Suprapubic skin (tissue), 4 donors: ENCODE results near the gene APEH. TPM values are rescaled to one million over a fixed set of nuclear protein-coding genes. Genes with fewer than 3 reads are reported as not detected.

ENCODE experiments used
- DNase-seq, 2 donors: peaks; one replicate each; pipeline ENCODE4 v3.0.0-alpha.2; 2019; ENCODE audit warnings: low spot score in 2 of 2
- H3K27ac ChIP-seq: fragments of 200-600 bp; sonication (generic); one replicate; pipeline ENCODE4 v1.5.1; 2019
- H3K27me3 ChIP-seq: fragments of 200-600 bp; sonication (generic); one replicate; pipeline ENCODE4 v1.5.1; 2019
- H3K36me3 ChIP-seq: fragments of 200-600 bp; sonication (generic); one replicate; pipeline ENCODE4 v1.5.1; 2019
- H3K4me1 ChIP-seq: fragments of 200-600 bp; sonication (generic); one replicate; pipeline ENCODE4 v1.5.1; 2019
- H3K4me3 ChIP-seq: fragments of 200-600 bp; sonication (generic); one replicate; pipeline ENCODE4 v1.5.1; 2019; ENCODE audit warnings: mild to moderate bottlenecking
- H3K9me3 ChIP-seq: fragments of 200-600 bp; sonication (generic); one replicate; pipeline ENCODE4 v1.5.1; 2019
- EP300 ChIP-seq: sonication (generic); formaldehyde crosslinking; IDR thresholded peaks from one replicate; pipeline ENCODE4 v1.6.1; 2017; ENCODE audit warnings: antibody characterized with exemption
- POLR2A ChIP-seq, 2 donors: fragments of 450-650 bp; IDR thresholded peaks; one replicate each; pipeline ENCODE4 v1.6.1; 2017; ENCODE audit warnings: antibody characterized with exemption in 2 of 2, mild to moderate bottlenecking in 2 of 2, moderate library complexity in 2 of 2
- POLR2AphosphoS5 ChIP-seq, 3 donors: sonication (generic); formaldehyde crosslinking; IDR thresholded peaks; one replicate each; pipeline ENCODE4 v1.6.1; 2017; ENCODE audit warnings: antibody characterized with exemption in 3 of 3
- WGBS: methylation state at CpG from one replicate; pipeline ENCODE4 v1.1.5; 2018; 5-methylcytosine and 5-hydroxymethylcytosine counted together
- total RNA-seq, 4 donors: library from RNA; depleted of rRNA; stranded (reverse); fragments of >200 nt; gene quantifications; one replicate each; pipeline ENCODE4 v1.1.0, GENCODE V29; 2016
- TF ChIP-seq, protein P1 (sequence below), 2 donors: fragments of 200-600 bp in 1 of 2; fragments of 450-650 bp in 1 of 2; sonication (generic) in 1 of 2; IDR thresholded peaks; one replicate each; pipeline ENCODE4 v1.5.1; 2016 to 2019; ENCODE audit warnings: antibody characterized with exemption in 2 of 2, mild to moderate bottlenecking in 1 of 2, moderate library complexity in 1 of 2

The APEH gene
- total RNA-seq, 4 donors from 2014 or later: 81.8 to 103 (median 91.2) TPM

GRCh38 chr3:49667701-49668413 lies 6.3 kb upstream of the APEH start:
- no peaks in the 10 kb centered on the region for H3K36me3 ChIP-seq
- H3K27me3 ChIP-seq: no peaks in the 10 kb centered on the region
- 82% methylated on average over 23 of the region's 25 CpGs for WGBS
- no peaks in the 10 kb centered on the region for H3K9me3 ChIP-seq
- no peak for DNase-seq
- H3K4me1 ChIP-seq: no peaks in the 10 kb centered on the region
- no peak overlapping the region for H3K27ac ChIP-seq
- TF ChIP-seq, protein P1, sequence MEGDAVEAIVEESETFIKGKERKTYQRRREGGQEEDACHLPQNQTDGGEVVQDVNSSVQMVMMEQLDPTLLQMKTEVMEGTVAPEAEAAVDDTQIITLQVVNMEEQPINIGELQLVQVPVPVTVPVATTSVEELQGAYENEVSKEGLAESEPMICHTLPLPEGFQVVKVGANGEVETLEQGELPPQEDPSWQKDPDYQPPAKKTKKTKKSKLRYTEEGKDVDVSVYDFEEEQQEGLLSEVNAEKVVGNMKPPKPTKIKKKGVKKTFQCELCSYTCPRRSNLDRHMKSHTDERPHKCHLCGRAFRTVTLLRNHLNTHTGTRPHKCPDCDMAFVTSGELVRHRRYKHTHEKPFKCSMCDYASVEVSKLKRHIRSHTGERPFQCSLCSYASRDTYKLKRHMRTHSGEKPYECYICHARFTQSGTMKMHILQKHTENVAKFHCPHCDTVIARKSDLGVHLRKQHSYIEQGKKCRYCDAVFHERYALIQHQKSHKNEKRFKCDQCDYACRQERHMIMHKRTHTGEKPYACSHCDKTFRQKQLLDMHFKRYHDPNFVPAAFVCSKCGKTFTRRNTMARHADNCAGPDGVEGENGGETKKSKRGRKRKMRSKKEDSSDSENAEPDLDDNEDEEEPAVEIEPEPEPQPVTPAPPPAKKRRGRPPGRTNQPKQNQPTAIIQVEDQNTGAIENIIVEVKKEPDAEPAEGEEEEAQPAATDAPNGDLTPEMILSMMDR (IDR thresholded peaks at IDR 0.05): no peak
- TF ChIP-seq POLR2AphosphoS5 (IDR thresholded peaks at IDR 0.05) (no peak), POLR2A (IDR thresholded peaks at IDR 0.05) (no peak), EP300 (no peak)
- H3K4me3 ChIP-seq: no peak overlapping the region

- Histone ChIP-seq H3K4me1 (peaks cover 4% of the 10 kb centered on the region), H3K36me3 (no peaks in the 10 kb centered on the region), H3K9me3 (no peaks in the 10 kb centered on the region), H3K27ac (no peak overlapping the region), H3K27me3 (no peaks in the 10 kb centered on the region), H3K4me3 (no peak overlapping the region)
- no peak for DNase-seq
- TF ChIP-seq POLR2A (IDR thresholded peaks at IDR 0.05) (no peak), POLR2AphosphoS5 (IDR thresholded peaks at IDR 0.05) (no peak), EP300 (no peak)
- TF ChIP-seq, protein P1 (IDR thresholded peaks at IDR 0.05): no peak
- 20% methylated on average over 5 of the region's 5 CpGs for WGBS
These were observed 5.7 kb upstream of the APEH start for GRCh38 chr3:49668414-49668797.

GRCh38 chr3:49668861-49669260 lies 5.3 kb upstream of the APEH start:
- WGBS: 44% methylated on average over 5 of the region's 5 CpGs
- Histone ChIP-seq H3K4me3 (no peak overlapping the region), H3K36me3 (no peaks in the 10 kb centered on the region), H3K27ac (no peak overlapping the region), H3K27me3 (no peaks in the 10 kb centered on the region), H3K9me3 (no peaks in the 10 kb centered on the region), H3K4me1 (peaks cover 7% of the 10 kb centered on the region)
- DNase-seq: no peak
- TF ChIP-seq, protein P1 (IDR thresholded peaks at IDR 0.05): no peak
- TF ChIP-seq POLR2A (IDR thresholded peaks at IDR 0.05) (no peak), POLR2AphosphoS5 (IDR thresholded peaks at IDR 0.05) (no peak), EP300 (no peak)

DNA sequence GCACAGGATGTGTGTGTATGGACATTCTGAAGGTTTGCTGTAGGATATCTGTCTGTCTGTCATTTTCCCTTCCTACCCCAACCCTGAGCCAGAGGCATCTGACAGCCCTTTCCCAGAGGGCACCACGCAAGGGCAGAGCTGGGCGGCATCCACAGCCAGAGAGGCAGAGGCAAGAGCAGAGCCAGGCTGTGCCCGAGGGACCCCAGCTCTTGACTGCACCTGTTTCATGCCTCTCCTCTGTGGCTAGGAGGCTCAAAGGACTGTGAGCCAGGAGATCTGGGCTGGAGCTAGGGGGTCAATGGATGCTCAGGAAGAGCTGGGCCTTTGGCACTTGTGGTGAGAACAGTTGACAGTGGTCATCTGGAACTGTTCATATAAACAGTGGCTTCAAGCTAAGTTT lies 4.8 kb upstream of the APEH start:
- no peaks in the 10 kb centered on the region for H3K36me3 ChIP-seq
- no peak for DNase-seq
- H3K4me3 ChIP-seq: no peak overlapping the region
- 50% methylated on average over 1 of the region's 3 CpGs for WGBS
- H3K27me3 ChIP-seq: no peaks in the 10 kb centered on the region
- TF ChIP-seq POLR2A (IDR thresholded peaks at IDR 0.05) (no peak), POLR2AphosphoS5 (IDR thresholded peaks at IDR 0.05) (no peak), EP300 (no peak)
- TF ChIP-seq, protein P1 (IDR thresholded peaks at IDR 0.05): no peak
- no peaks in the 10 kb centered on the region for H3K9me3 ChIP-seq
- peaks cover 9% of the 10 kb centered on the region for H3K4me1 ChIP-seq
- no peak overlapping the region for H3K27ac ChIP-seq

DNA sequence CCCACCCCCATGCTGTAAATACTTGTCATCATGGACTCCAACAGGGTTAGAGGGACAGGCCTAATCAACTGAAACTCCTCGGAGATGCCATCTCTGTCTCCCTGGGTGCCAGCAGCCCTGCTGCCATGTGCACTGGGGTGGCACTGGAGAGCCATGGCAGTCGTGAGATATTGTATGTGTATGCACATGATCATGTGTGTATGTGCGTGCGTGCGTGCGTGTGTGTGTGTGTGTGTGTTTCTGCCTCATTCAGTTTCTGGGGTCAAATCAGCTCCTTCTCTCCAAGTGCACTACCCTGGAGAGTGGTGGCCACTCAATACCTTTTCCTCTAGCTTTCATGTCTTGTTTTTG lies 3.2 kb upstream of the APEH start:
- Histone ChIP-seq H3K9me3 (no peaks in the 10 kb centered on the region), H3K4me1 (peaks cover 21% of the 10 kb centered on the region), H3K27me3 (no peaks in the 10 kb centered on the region), H3K27ac (no peak overlapping the region), H3K36me3 (peaks cover 5% of the 10 kb centered on the region), H3K4me3 (no peak overlapping the region)
- TF ChIP-seq POLR2A (IDR thresholded peaks at IDR 0.05) (no peak), POLR2AphosphoS5 (IDR thresholded peaks at IDR 0.05) (no peak), EP300 (no peak)
- TF ChIP-seq, protein P1 (IDR thresholded peaks at IDR 0.05): no peak
- 66% methylated on average over 6 of the region's 6 CpGs for WGBS
- DNase-seq: no peak
